HG02623 (cell line): ENCODE data around the gene NKX1-2.

ENCODE experiments used
- ATAC-seq: cut with Tn5 transposase; IDR thresholded peaks from one replicate; pipeline ENCODE4 v1.9.1; 2021; ENCODE audit warnings: moderate library complexity; ENCODE audit not compliant: unreplicated experiment

The NKX1-2 gene

DNA sequence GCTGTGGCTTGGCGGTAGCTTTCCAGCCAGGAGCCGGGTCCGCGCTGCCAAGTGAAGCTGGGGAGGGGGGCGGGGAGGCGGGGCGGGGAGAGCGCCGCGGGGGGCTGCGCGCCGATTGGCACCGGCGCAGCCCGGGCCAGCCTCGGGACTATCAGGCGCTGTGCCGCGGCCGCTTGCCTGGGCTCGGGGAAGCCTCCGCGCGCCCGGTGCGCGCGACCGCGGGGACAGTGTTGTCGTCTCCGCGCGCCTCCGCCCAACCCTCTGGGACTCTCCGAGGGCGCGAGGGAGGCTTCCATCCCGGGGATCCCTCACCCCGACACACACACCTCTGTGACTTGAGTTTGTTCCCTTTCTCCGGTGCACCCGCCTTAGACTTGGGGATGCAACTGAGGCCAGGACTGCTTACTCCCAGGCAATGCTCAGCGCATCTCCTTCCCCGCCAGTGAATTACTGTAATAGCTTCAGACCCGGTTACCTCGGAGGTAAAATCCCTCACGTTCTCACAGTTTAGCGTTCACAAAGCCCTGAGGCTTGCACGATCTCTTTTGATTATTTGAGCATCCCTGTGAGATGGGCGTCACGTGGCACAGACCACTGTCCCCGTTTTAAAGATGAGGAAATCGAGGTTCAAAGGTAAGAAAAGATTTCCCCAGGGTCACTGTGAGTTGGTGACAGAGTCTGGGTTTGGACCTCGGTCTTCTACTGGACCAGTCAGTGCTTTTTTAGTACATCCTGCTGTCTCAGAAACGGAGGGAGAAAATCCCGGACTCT, at the start of gene NKX1-2:
Gene NKX1-2, minus strand, starts transcription at position 24 of the 771 bp plus-strand sequence. CDS start 92 bp downstream, outside the sequence.
- ATAC-seq = no peak

DNA sequence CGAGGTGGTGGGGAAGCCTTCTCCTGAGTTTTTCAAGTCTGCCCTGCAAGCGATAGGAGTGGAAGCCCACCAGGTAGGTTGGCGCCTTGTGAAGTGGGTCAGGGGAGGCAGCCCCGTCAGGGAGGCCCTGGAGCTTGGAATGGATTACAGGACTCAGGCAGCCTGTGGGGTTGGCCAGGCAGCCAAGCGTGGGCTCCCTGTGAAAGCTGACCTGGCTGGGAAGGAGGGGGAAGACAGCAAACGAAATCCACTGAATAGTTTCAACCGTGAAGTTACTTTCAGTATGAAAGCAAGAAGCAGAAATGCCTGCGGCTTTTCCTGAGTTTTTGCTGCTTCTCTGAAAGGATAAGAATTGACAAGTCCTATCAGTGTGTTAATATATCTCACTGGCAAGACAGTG, 48.2 kb upstream of the NKX1-2 start:
- ATAC-seq = no peak

DNA sequence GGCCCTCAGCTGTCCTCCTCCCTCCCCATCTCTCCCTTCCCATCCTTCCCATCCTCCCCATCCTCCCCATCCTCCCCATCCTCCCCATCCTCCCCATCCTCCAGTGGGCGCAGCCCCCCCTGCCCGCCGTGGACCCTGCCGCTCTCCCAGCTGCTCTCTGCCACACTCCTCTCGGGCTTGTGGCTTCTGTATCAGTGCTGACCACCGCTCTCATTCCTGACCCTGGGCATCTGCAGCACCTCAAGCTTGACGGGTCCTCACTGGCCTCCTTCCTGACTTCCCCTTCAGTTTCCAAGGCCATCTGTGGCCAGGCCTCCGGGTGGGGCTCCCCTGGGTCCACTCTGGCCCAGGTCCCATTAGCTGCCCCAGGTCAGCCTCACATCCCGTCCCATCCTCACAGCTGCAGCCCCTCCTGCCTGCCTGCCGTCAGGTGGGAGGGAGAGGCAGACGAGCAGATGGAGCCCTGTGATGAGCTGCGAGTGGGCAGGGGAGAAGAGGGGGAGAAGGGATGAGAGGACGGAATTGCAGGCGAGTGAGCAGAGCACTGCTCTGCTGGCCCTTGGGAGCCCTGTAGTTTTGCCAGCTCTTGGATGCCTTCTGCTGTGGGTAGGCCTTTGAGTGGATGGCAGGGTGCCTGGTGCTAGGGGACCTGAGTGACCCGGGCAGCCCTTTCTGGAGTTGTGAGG, 47.5 kb upstream of the NKX1-2 start:
- ATAC-seq = no peak

DNA sequence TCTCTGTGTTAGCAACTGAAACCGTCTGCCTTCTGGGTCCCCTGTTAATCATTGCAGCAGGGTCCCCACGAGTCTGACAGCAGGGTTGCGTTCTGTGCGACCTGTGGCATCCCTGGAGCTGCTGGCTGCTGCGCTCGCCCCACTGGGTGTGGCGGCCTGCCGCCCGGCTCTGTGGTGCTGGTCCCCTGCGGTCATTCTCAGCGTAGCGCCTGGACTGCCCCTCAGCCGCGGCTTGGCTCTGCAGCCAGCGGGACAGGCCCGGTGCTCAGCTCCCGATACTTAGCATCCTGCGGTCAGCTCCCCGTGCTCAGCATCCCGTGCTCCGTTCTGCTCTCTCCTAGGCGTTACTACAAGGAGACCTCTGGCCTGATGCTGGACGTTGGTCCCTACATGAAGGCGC, 46.8 kb upstream of the NKX1-2 start:
- ATAC-seq = no peak

DNA sequence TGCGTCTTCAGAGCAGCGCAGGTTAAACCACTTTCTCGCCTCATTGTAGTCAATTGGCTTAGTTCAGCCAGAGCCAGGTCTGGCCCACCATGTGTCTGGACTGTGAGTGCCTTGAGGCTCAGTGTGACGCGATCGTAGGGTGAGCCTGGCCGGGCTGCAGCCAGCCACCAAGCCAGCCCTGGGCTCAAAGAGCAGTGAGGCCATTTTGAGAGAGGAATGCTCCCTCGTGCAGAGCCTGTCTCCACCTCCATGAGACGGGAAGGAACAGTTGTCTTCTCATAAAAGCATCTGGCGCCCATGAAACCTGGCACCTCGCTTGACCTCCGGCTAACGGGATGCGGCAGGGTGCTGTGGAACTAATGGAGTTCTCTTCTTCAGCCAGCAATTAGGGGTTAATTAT, 46.3 kb upstream of the NKX1-2 start:
- no peak for ATAC-seq

DNA sequence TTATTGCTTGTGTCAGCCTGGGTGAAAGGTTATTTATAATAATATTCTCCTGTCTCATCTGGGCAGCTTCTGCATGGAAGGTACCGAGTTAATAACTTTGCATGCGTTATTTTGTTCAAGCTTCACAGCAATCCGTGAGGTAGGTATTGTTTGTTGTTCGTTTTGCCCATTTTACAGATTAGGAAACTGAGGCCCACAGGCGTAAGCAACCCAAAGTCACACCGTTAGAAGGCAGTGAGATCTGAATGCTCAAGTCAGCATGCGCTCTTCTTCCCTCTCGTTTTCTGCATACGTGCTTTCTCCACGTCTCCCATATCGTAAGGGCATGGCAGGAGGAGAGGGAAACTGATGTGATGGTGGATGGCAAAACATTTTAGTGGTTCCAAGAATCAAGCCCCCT, 45.9 kb upstream of the NKX1-2 start:
- no peak for ATAC-seq

DNA sequence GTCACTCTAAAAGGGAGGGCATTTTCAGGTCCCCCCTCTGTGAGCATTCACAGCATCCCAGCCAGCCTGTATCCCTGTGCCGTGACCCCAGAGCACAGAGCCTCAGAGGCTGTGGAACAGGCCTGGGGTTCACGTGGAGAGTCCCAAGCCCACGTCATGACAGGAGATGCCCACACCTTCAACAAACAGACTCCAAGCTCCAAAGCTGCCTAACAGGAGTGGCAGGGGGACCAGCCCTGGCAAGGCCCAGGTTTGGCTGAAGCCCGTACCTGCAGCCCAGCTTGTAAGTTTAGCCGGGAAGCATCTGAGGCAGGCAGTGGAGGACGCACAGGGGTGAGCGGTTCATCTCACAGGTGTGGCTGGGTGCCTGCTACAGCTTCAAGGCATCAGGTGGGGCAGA, 45.3 kb upstream of the NKX1-2 start:
- no peak for ATAC-seq

DNA sequence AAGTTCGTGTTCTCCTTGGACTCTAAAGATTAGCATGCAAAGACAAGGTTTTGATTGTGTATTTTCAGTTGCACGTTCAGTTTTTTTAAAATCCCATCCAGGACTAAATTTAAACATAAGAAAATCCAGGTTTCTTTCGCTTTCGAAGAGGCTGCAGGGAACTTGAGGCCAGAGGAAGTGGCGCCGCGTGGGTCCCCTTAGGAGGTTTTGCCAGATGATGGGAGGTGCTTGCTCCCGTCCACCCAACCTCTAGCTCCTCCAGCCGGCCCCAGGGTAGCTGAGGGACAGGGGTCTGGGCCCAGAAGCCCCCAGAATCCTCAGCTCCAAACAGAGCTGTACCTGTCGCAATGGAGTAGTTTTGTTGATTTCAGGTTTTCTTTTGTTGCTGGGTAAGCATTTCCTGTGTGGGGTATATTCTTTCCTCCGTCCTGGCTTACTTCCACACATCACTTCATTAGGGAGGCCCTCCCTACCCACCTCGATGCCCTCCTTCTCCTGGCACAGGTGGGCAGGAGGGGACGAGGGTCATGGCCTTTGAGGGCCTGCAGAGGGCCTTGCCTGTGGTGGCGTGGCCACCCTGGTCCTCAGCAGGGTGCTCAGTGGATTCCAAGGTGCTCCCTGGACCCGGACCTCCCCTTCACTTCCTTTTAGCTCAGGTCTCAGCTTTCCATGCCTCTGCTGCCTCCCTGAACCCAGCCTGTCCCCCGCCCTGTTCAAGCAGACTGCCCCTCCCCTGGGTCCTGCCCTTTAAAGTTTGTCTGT, 44.4 kb upstream of the NKX1-2 start:
- no peak for ATAC-seq

DNA sequence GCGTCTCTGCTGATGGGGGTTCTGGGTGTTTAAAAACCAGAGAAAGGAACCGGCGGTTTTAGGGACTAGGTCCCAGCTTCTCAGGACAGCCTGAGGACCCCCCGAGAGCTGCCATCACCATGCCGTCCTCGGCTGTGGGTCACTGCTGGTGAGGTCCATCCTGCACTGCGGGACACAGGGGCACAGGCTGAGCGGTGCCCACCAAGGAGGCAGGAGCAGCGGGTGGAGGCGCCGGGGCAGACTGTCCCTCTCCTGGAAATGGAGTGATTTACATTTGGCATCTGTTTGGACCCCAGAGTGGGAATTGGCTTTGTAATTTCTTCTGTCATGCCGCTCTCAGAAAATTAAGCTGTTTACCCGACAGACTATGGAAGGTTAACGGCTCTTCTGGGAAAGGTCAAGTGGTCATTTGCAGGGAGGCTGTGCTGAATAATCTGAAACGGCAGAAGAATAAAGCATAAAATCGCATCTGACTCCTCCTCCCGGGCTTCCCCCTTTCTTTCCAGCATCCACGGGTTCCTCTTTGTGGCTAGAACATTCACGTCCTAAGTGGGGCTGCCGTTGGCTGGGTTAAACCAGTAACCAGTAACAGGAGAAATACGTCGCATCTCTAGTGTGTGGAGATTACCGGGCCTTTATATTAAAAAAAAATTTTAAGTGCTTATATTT, 43.5 kb upstream of the NKX1-2 start:
- no peak for ATAC-seq

DNA sequence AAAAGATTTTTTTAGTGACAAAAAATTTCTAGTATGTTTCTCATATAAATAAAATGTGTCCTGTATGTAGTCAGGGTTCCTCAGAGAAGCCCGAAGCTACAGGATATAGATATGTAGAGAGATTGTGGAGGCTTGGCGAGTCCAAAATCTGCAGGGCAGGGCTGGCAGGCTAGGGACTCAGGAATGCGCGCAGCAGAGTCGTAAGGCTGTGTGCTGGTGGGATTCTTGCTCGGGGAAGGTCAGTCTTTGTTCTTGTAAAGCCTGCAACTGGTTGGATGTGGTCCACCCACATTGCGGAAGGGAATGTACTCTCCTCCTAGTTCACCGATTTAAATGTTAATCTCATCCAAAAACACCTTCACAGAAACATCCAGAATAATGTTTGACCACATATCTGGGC, 42.4 kb upstream of the NKX1-2 start:
- ATAC-seq = no peak

DNA sequence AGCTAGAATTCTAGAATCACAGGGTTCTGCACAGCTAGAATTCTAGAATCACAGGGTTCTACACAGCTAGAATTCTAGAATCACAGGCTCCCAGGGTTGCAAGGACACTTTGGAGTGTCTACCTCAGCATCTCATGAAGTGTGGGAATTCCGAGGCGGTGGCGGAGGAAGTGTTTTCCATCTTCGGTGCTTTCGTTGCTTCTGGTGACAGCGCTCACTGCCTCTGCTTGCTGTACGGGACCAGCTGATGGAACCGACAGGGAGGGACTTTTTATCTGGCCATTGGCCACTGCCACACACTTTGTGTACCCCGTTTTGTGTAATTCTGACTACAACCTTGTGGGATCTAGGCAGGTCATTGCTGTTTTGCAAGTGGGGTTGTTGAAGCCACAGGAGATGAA, 41.3 kb upstream of the NKX1-2 start:
- no peak for ATAC-seq

DNA sequence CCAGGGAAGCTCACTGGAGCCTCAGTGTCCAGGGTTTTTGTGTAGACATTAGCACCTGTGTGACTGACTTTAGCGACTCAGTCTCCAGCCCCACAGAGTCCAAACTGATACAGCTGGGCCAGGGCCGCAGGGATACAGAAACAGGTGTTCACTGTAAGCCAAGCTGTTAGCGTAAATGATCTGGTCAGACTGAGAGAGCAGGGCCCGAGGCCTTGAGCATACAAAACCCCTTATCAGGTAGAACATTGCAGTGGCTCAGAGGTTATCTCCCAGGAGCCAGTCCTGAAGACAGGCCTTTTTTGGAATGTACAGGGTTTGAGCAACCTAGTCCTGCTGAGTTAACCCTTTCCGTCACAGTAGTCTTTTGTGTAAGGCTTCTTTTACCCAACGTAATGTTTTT, 36.8 kb upstream of the NKX1-2 start:
- no peak for ATAC-seq

DNA sequence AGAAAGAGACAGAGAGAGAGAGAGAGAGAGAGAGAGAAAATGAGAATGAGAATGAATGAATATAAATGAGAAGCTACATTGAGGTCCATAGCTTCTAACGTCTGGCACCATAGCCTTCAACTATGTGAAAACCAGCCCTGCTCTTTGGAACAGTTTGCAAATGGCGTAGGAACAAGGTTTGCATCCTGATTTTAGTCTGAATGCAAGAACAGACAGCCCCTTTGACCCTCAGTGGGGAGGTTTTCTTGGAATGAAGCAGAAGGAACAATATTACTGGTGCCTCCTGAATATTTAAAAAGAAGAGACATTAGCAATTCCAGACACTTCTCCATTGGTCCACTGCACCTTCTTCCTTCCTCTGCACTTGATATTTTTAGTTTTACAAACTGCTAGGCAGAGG, 34.8 kb upstream of the NKX1-2 start:
- no peak for ATAC-seq

DNA sequence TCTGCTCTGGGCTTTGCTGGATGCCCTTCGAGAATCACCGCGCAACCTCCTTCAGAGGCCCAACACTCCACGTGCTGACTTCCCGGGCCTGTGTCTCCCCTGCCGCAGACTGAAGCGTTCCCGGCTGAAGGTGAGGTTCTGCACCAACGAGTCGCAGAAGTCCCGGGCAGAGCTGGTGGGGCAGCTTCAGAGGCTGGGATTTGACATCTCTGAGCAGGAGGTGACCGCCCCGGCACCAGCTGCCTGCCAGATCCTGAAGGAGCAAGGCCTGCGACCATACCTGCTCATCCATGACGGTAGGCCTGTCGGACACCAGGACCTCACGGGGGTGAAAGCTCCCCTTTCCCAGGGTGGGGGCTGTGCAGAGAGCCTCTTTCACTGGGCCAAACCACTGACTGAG, 34.2 kb upstream of the NKX1-2 start:
- no peak for ATAC-seq

DNA sequence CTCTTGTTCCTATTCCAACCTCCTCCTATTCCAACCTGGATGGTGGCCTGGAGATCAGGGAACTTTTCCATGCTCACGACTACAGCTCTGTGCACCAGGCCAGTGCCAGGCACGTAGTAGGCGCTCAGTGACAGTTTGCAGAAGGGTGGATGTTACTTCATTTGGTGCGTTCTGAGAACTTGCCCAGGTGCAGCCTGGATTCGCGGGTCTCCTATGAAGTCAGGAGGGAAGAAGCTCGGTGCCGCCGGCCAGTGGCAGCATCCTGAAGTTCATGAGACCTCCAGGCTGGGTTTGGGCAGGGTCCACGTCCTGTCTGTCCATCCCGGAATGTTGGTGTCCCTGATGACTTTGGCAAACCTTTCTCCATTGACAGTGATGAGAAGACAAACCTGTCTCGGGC, 33.0 kb upstream of the NKX1-2 start:
- no peak for ATAC-seq

DNA sequence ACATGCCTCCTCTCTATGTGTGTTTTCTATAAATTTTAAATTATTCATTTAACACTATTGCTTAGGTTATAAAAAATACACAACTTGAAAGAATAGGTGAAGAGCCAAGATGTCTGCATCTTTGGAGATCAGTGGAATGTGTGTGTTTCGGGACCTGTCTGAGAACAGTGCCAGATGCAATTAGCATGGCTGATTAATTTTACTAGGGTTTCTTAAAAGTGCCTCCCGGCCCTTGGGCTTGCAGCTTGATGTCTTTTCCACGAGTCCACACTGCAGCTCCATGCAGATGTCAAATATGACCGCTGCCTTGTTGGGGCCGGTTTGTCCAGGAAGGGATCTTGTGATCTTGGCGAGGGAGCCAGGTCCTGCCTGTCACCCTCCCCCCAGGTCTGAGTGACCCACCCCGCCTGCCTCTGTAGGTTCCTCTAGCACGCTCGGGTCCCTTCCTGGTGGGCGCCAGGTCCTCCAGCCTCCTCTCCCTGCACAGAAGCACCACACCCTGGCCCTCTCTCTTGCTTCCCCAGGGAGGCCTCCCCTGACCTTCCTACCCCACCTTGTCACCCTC, 32.5 kb upstream of the NKX1-2 start:
- ATAC-seq = no peak

DNA sequence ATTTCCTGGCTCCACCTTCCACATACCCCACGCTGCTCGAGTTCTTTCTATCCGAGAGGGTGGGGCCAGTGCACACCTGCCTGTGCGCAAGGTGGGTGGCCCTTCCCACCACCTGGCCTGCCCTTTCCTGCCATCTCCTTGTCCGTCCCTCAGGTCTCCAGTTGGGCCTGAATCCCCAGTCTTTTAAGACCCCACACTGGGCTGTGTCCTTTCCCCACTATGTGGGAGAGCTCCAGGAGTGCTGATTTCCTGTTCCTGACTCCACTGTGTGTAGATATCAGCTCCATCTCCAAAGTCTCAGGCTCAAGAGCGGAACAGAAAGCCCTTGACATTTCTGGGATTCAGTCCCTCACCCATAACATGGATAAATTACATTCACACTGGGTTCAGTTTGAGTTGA, 31.9 kb upstream of the NKX1-2 start:
- ATAC-seq = no peak

DNA sequence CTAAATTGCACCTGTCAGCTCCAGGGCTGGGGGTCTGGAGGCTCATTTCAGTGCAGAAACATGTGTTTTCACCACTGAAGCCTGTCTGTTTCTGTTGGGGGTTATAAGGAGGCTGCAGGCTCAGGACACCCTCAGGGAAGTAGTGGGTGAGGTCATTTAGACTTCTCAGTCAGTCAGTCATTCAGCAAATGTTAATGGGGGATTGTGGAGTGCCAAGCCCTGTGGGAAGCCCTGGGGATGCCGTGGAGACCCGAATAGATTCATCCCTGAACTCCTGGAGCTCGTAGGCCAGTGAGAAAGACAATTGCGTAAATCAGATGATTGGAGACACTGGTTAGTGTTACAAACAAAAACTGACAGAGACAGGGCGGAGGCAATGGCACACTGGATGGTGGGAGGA, 31.0 kb upstream of the NKX1-2 start:
- no peak for ATAC-seq

DNA sequence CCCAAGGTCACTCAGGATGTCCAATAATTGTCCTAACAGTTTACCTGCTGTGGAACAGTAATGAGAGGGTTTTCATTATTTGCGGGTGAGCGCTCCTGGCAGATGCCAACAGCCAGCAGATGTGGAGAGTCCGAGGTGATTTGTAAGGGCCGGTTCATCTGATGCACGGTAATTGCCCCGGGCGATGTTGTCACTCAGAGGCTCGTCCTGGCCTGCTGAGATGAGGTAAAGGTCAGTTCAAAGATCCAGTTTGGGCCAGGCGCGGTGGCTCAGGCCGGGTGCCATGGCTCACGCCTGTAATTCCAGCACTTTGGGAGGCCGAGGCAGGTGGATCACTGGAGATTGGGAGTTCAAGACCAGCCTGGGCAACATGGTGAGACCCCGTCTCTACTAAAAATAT, 28.7 kb upstream of the NKX1-2 start:
- ATAC-seq = no peak

DNA sequence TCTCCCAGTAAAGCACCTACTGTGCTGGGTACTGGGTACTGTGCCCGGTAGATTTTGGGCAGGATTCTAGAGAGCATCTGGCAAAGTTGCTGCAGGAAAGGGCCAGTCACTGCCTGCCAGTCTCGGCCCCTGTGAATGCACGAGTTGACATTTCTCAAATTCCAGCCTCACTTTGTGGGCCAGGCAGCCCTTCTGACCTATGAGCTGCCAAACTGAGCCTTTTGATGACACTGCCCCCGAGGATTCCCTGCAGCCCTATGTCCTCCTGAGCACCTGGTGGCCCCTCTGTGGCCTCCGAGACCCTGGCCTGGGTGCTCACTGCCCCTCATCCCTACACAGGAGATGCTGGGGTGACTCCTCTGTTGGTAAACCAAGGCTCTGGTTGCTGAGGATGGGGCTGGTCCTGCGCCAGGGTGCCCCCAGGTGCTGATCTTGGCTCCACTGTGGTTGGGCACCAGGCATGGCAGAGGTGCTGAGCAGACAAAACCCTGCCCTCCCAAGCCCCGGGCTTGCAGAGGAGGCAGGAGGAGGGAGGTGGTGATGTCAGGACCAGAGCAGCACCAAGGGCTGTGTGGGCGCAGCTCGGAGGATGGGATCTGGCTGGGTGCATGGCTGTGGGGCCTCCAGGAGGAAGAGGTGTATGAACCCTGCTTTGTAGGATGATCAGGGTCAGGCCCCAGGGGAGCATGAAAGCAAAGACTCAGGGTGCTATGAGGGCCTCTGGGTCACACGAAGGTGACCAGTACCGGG, 28.0 kb upstream of the NKX1-2 start:
- ATAC-seq = no peak
